GM19351 (cell line): ENCODE results near the gene TGFA.

Experiments used
- ATAC-seq: cut with Tn5 transposase; IDR thresholded peaks from one replicate; pipeline ENCODE4 v1.9.1; 2021; ENCODE audit warnings: mild to moderate bottlenecking, moderate library complexity; ENCODE audit not compliant: unreplicated experiment

TGFA gene

GRCh38 chr2:70425682-70426301 lies 127.8 kb downstream of the TGFA start:
- no peak for ATAC-seq

- ATAC-seq: no peak
These were observed 132.9 kb downstream of the TGFA start for GRCh38 chr2:70420740-70421139.

- ATAC-seq: no peak
These were observed 133.5 kb downstream of the TGFA start for GRCh38 chr2:70420143-70420542.

GRCh38 chr2:70418514-70418913 lies 135.1 kb downstream of the TGFA start:
- ATAC-seq: no peak

GRCh38 chr2:70417011-70417410 lies 136.6 kb downstream of the TGFA start:
- ATAC-seq: no peak

GRCh38 chr2:70412294-70413070 lies 141.1 kb downstream of the TGFA start:
- no peak for ATAC-seq

GRCh38 chr2:70411483-70412125 lies 142.0 kb downstream of the TGFA start:
- ATAC-seq: no peak

GRCh38 chr2:70403267-70404053 lies 150.2 kb downstream of the TGFA start:
- ATAC-seq: no peak

- ATAC-seq: no peak
These were observed 153.1 kb downstream of the TGFA start for GRCh38 chr2:70400539-70400938.

- ATAC-seq: no peak
These were observed 154.6 kb downstream of the TGFA start for GRCh38 chr2:70399046-70399445.
